OCI-LY1 (cell line): ENCODE data around the gene UGGT1.

Experiments
- H2AFZ ChIP-seq: fragments of 200-600 bp; sonication (generic), shearing (Covaris generic); 2 replicates; pipeline ENCODE4 v1.6.0; 2014; ENCODE audit warnings: antibody characterized with exemption, mild to moderate bottlenecking, low read length
- H3F3A ChIP-seq: fragments of 200-600 bp; sonication (generic), shearing (Covaris generic); 2 replicates; pipeline ENCODE4 v1.6.0; 2014; ENCODE audit warnings: mild to moderate bottlenecking, antibody characterized with exemption, low read length, moderate library complexity; ENCODE audit not compliant: insufficient read depth
- H3K27ac ChIP-seq: fragments of 200-600 bp; sonication (generic); 2 replicates; pipeline ENCODE4 v1.5.1; 2014; ENCODE audit warnings: low read length, mixed run types, mild to moderate bottlenecking, low read depth; ENCODE audit not compliant: poor library complexity, severe bottlenecking
- H3K27me3 ChIP-seq: fragments of 200-600 bp; sonication (generic); 2 replicates; pipeline ENCODE4 v1.6.0; 2014; ENCODE audit warnings: antibody characterized with exemption, mild to moderate bottlenecking, low read length, moderate library complexity; ENCODE audit not compliant: insufficient read depth
- H3K36me3 ChIP-seq: fragments of 200-600 bp; sonication (generic); 2 replicates; pipeline ENCODE4 v1.6.1; 2014; ENCODE audit warnings: mild to moderate bottlenecking, antibody characterized with exemption, low read length, moderate library complexity, mixed read lengths; ENCODE audit not compliant: insufficient read depth
- H3K4me1 ChIP-seq: fragments of 200-600 bp; sonication (generic); 2 replicates; pipeline ENCODE4 v1.5.1; 2014; ENCODE audit warnings: mild to moderate bottlenecking, low read length, moderate library complexity; ENCODE audit not compliant: insufficient read depth, severe bottlenecking
- H3K4me2 ChIP-seq: fragments of 200-600 bp; sonication (generic), shearing (Covaris generic); 2 replicates; pipeline ENCODE4 v1.6.1; 2014; ENCODE audit warnings: low read length
- H3K4me3 ChIP-seq: fragments of 200-600 bp; sonication (generic); 2 replicates; pipeline ENCODE4 v1.5.1; 2014; ENCODE audit warnings: low read length, low read depth, mild to moderate bottlenecking, mixed read lengths; ENCODE audit not compliant: poor library complexity, severe bottlenecking
- H3K79me2 ChIP-seq: fragments of 200-600 bp; shearing (Covaris generic); 2 replicates; pipeline ENCODE4 v1.6.1; 2016; ENCODE audit warnings: mixed run types, low read length, mixed read lengths; ENCODE audit not compliant: insufficient read depth
- H3K9ac ChIP-seq: fragments of 200-600 bp; sonication (generic), shearing (Covaris generic); 2 replicates; pipeline ENCODE4 v1.6.1; 2014; ENCODE audit warnings: mild to moderate bottlenecking, low read length, mixed read lengths
- H3K9me2 ChIP-seq: fragments of 200-600 bp; sonication (generic), shearing (Covaris generic); 2 replicates; pipeline ENCODE4 v1.6.1; 2014; ENCODE audit warnings: low read depth, mild to moderate bottlenecking, low read length, mixed read lengths
- H3K9me3 ChIP-seq: fragments of 200-600 bp; shearing (Covaris generic); 2 replicates; pipeline ENCODE4 v1.6.1; 2014; ENCODE audit warnings: low read length, mixed read lengths
- H4K20me1 ChIP-seq: fragments of 200-600 bp; sonication (generic), shearing (Covaris generic); 2 replicates; pipeline ENCODE4 v1.6.0; 2016; ENCODE audit warnings: mild to moderate bottlenecking, low read length; ENCODE audit not compliant: insufficient read depth
- CTCF ChIP-seq: fragments of 200-600 bp; sonication (generic), shearing (Covaris generic); IDR thresholded peaks from 2 replicates; pipeline ENCODE4 v1.5.1; 2017; ENCODE audit warnings: mild to moderate bottlenecking, antibody characterized with exemption, low read length, moderate library complexity, mixed read lengths
- EZH2 ChIP-seq: fragments of 200-600 bp; sonication (generic), shearing (Covaris generic); IDR thresholded peaks from 2 replicates; pipeline ENCODE4 v1.8.0; 2017; ENCODE audit warnings: borderline replicate concordance, mixed run types, mild to moderate bottlenecking, antibody characterized with exemption, low read length, moderate library complexity, mixed read lengths

UGGT1 gene

GRCh38 chr2:128058114-128058513 lies 32.9 kb upstream of the UGGT1 start:
- H3K9me3 ChIP-seq, result no peaks in the 10 kb centered on the region; the same call in 1 of the 2 replicates
- no peaks in the 10 kb centered on the region for H3K27me3 ChIP-seq
- TF ChIP-seq CTCF (no peak), EZH2 (no peak)
- no peak overlapping the region for H2AFZ ChIP-seq
- no peaks in the 10 kb centered on the region for H3K4me1 ChIP-seq
- H3K9me2 ChIP-seq, result no peaks in the 10 kb centered on the region
- H3K9ac ChIP-seq, result no peak overlapping the region
- no peaks in the 10 kb centered on the region for H3K36me3 ChIP-seq
- no peak overlapping the region for H3K4me3 ChIP-seq
- no peaks in the 10 kb centered on the region for H3F3A ChIP-seq
- no peaks in the 10 kb centered on the region for H4K20me1 ChIP-seq
- no peak overlapping the region for H3K27ac ChIP-seq
- H3K79me2 ChIP-seq, result no peaks in the 10 kb centered on the region
- H3K4me2 ChIP-seq, result no peak overlapping the region

- Histone ChIP-seq H3K9me2 (no peaks in the 10 kb centered on the region), H3K9me3 (no peaks in the 10 kb centered on the region), H3K27ac (no peak overlapping the region), H3K79me2 (no peaks in the 10 kb centered on the region), H2AFZ (no peak overlapping the region), H3F3A (no peaks in the 10 kb centered on the region), H3K27me3 (no peaks in the 10 kb centered on the region), H3K4me3 (no peak overlapping the region), H3K4me1 (no peaks in the 10 kb centered on the region), H3K4me2 (no peak overlapping the region), H3K36me3 (no peaks in the 10 kb centered on the region), H4K20me1 (no peaks in the 10 kb centered on the region), H3K9ac (no peak overlapping the region)
- no peak for TF ChIP-seq CTCF
- no peak for TF ChIP-seq EZH2
These were observed 28.4 kb upstream of the UGGT1 start for GRCh38 chr2:128062571-128062970.

- no peak overlapping the region for H3K9ac ChIP-seq
- H3K4me1 ChIP-seq, result no peaks in the 10 kb centered on the region
- H3K9me2 ChIP-seq, result no peaks in the 10 kb centered on the region
- TF ChIP-seq EZH2 (no peak), CTCF (no peak)
- no peaks in the 10 kb centered on the region for H4K20me1 ChIP-seq
- no peak overlapping the region for H2AFZ ChIP-seq
- no peaks in the 10 kb centered on the region for H3K27me3 ChIP-seq
- H3K27ac ChIP-seq, result no peak overlapping the region
- H3F3A ChIP-seq, result no peaks in the 10 kb centered on the region
- H3K79me2 ChIP-seq, result no peaks in the 10 kb centered on the region
- no peak overlapping the region for H3K4me2 ChIP-seq
- H3K9me3 ChIP-seq, result no peaks in the 10 kb centered on the region
- H3K36me3 ChIP-seq, result no peaks in the 10 kb centered on the region
- H3K4me3 ChIP-seq, result no peak overlapping the region
These were observed 26.6 kb upstream of the UGGT1 start for GRCh38 chr2:128064353-128064752.
